Kidney (tissue), 14 donors: ENCODE data around the gene FETUB. TPM values are rescaled to one million over a fixed set of nuclear protein-coding genes. Genes with fewer than 3 reads are reported as not detected.

Source experiments
- DNase-seq, 5 donors: peaks; one replicate each; pipeline ENCODE4 v3.0.0-alpha.2; 2013 to 2020
- FAIRE-seq: peaks from 2 replicates; lab custom pipeline; 2012; peaks lifted over from hg19 to GRCh38; lab: Jason Lieb, UNC
- H3K27ac ChIP-seq, 2 donors: one replicate each; pipeline ENCODE4 v1.7.0; 2013; ENCODE audit warnings: low read depth in 2 of 2, low read length in 2 of 2, inconsistent platforms in 1 of 2
- H3K27me3 ChIP-seq: one replicate; pipeline ENCODE4 v1.7.1; 2013; ENCODE audit warnings: low read length, inconsistent platforms; ENCODE audit not compliant: control insufficient read depth, insufficient read depth
- H3K36me3 ChIP-seq, 3 donors: one replicate each; pipeline versions ENCODE4 v1.7.0 to v1.7.1; 2013; ENCODE audit warnings: low read length in 3 of 3, control low read depth in 1 of 3, inconsistent platforms in 1 of 3; ENCODE audit not compliant: insufficient read depth in 3 of 3, control insufficient read depth in 2 of 3
- H3K4me1 ChIP-seq, 3 donors: one replicate each; pipeline versions ENCODE4 v1.7.0 to v1.7.1; 2013; ENCODE audit warnings: low read length in 3 of 3, inconsistent platforms in 1 of 3, low read depth in 1 of 3; ENCODE audit not compliant: control insufficient read depth in 2 of 3, insufficient read depth in 2 of 3
- H3K4me3 ChIP-seq, 3 donors: one replicate each; pipeline versions ENCODE4 v1.7.0 to v1.8.1; 2013; ENCODE audit warnings: low read length in 3 of 3, control low read depth in 1 of 3, inconsistent platforms in 1 of 3
- H3K9ac ChIP-seq, 3 donors: one replicate each; pipeline versions ENCODE4 v1.7.0 to v1.7.1; 2013; ENCODE audit warnings: low read length in 3 of 3, control low read depth in 1 of 3, inconsistent platforms in 1 of 3
- H3K9me3 ChIP-seq, 3 donors: one replicate each; pipeline versions ENCODE4 v1.7.0 to v1.7.1; 2013; ENCODE audit warnings: low read length in 3 of 3, control low read depth in 1 of 3, inconsistent platforms in 1 of 3; ENCODE audit not compliant: control insufficient read depth in 2 of 3, insufficient read depth in 1 of 3
- intact Hi-C: fragments of 100-400 bp; cut with DNase I; formaldehyde crosslinking; loops from one replicate; pipeline ENCODE4 v1.11.1; 2022
- polyA plus RNA-seq: library from polyadenylated mRNA; stranded (reverse); fragments of 350-450 nt; fragmentation: Illumina TruSeq; extraction: RNeasy Lipid Tissue Mini Kit (QIAGEN cat#74804); gene quantifications from one replicate; pipeline ENCODE4 v1.2.3, GENCODE V29; 2014; ENCODE audit warnings: low read depth, low replicate concordance; ENCODE audit not compliant: insufficient read depth
- total RNA-seq: library from RNA; stranded (reverse); fragmentation: NEBNext Ultra II Directional; extraction: Animal tissue kit (Norgen Biotek cat#: 25700); gene quantifications from one replicate; pipeline ENCODE4 v1.2.1, GENCODE V29; 2021
- TF ChIP-seq, protein P1 (sequence below): IDR thresholded peaks from 3 replicates; pipeline ENCODE4 v1.5.1; 2012; ENCODE audit warnings: mild to moderate bottlenecking, moderate library complexity, borderline replicate concordance; ENCODE audit not compliant: insufficient read depth; ENCODE audit errors: extremely low read depth
- donor health status: control.
- donor health status: control.
- donor health status: control.
- donor health status: control.
- donor health status: control.
- donor health status: DM: yes; HTN: yes; CAD: no.
- donor health status: Normal renal cell carcinoma (clear cell type).

Gene FETUB
- total and polyA plus RNA-seq, 2 donors from 2014 or later = not detected

- H3K9ac ChIP-seq = no peak overlapping the region
- no peak for FAIRE-seq
- H3K4me3 ChIP-seq = no peak overlapping the region
- no peaks in the 10 kb centered on the region for H3K27me3 ChIP-seq
- no peak overlapping the region for H3K27ac ChIP-seq
- intact Hi-C loops = no loop called here
- TF ChIP-seq, protein P1, sequence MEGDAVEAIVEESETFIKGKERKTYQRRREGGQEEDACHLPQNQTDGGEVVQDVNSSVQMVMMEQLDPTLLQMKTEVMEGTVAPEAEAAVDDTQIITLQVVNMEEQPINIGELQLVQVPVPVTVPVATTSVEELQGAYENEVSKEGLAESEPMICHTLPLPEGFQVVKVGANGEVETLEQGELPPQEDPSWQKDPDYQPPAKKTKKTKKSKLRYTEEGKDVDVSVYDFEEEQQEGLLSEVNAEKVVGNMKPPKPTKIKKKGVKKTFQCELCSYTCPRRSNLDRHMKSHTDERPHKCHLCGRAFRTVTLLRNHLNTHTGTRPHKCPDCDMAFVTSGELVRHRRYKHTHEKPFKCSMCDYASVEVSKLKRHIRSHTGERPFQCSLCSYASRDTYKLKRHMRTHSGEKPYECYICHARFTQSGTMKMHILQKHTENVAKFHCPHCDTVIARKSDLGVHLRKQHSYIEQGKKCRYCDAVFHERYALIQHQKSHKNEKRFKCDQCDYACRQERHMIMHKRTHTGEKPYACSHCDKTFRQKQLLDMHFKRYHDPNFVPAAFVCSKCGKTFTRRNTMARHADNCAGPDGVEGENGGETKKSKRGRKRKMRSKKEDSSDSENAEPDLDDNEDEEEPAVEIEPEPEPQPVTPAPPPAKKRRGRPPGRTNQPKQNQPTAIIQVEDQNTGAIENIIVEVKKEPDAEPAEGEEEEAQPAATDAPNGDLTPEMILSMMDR = no peak
- DNase-seq = no peak
- peaks cover 0 to 3% (median 0%) of the 10 kb centered on the region in 3 donors for H3K4me1 ChIP-seq
- H3K36me3 ChIP-seq = no peaks in the 10 kb centered on the region
- no peaks in the 10 kb centered on the region for H3K9me3 ChIP-seq
Observed at GRCh38 chr3:186640473-186640818, 247 bp downstream of the FETUB start.

DNA sequence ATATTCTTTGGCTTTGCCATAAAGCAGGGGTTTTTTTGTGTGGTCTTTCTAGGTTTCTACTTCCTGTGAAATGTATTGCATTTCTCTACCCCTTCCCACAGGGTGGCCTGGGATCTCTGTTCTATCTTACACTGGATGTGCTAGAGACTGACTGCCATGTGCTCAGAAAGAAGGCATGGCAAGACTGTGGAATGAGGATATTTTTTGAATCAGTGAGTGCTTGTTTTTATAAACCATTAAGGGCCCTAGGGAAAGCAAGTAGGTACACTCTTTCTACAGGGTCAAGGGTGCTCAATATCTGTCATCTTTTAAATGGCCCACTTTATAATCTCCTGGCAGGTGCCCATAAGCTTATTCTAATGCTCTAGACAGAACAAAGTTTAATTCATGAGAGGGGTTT is 730 bp downstream of the FETUB start:
- intact Hi-C loops = no loop called here
- Histone ChIP-seq H3K4me1 (peaks cover 0 to 3% (median 0%) of the 10 kb centered on the region in 3 donors), H3K9ac (no peak overlapping the region), H3K9me3 (no peaks in the 10 kb centered on the region), H3K27me3 (no peaks in the 10 kb centered on the region), H3K4me3 (no peak overlapping the region), H3K36me3 (no peaks in the 10 kb centered on the region), H3K27ac (no peak overlapping the region)
- no peak for FAIRE-seq
- TF ChIP-seq, protein P1 = no peak
- no peak for DNase-seq

DNA sequence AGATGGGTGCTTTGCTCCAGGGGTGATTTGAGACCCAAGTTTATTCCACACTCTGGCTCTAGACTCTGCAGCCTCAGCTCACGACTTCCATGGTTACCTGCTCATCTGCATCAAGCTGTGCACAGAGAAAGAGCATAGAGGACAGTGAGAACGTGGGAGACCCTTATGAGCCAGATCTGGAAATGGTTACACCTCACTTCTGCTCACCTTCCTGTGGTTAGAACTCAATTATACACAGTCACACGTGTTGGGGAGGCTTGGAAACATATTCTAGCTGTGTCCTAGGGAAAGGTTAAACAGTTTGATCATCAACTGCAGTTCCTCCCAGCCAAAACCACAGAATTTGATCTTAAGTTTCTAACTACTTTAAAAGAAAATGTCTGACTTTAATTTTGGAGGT is 1.8 kb downstream of the FETUB start:
- no peak overlapping the region for H3K9ac ChIP-seq
- peaks cover 0 to 3% (median 0%) of the 10 kb centered on the region in 3 donors for H3K4me1 ChIP-seq
- DNase-seq = no peak
- no peaks in the 10 kb centered on the region for H3K27me3 ChIP-seq
- no peak overlapping the region for H3K27ac ChIP-seq
- intact Hi-C loops = no loop called here
- TF ChIP-seq, protein P1 = no peak
- no peaks in the 10 kb centered on the region for H3K9me3 ChIP-seq
- no peaks in the 10 kb centered on the region for H3K36me3 ChIP-seq
- H3K4me3 ChIP-seq = no peak overlapping the region
- FAIRE-seq = no peak

DNA sequence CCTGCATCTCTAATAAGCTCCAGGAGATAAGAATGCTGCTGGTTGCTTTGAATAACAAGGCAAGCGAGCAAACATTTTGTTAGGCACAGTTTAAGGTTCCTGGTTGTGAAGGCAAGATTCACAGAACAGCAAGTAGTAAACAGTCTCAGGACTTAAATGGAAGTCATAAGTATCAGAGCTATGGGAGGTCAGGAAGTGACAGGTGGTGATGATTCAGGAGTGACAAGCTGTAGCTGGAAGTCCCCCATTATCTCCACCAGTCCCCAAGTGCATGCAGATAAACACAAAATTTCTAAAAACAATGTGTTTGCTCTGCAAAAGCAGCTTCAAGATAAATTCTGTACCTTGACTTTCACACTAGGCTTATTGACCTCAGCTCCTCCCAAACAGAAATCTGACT is 3.3 kb downstream of the FETUB start:
- Histone ChIP-seq H3K27ac (no peak overlapping the region), H3K4me3 (no peak overlapping the region), H3K9ac (no peak overlapping the region), H3K9me3 (no peaks in the 10 kb centered on the region), H3K4me1 (peaks cover 0 to 3% (median 0%) of the 10 kb centered on the region in 3 donors), H3K27me3 (no peaks in the 10 kb centered on the region), H3K36me3 (no peaks in the 10 kb centered on the region)
- intact Hi-C loops = no loop called here
- FAIRE-seq (no peak), DNase-seq (no peak)
- TF ChIP-seq, protein P1 = no peak
